ENCODE results near the gene PFKM. TPM values are rescaled to one million over a fixed set of nuclear protein-coding genes. Genes with fewer than 3 reads are reported as not detected.
"Not testable (repeated sequence)": the region's sequence is repeated elsewhere in the genome, so short reads cannot be mapped to it uniquely, and the experiment has no call there.

Gene PFKM
- total RNA-seq, 2 experiments from 2014 or later, result 16.8 TPM

DNA sequence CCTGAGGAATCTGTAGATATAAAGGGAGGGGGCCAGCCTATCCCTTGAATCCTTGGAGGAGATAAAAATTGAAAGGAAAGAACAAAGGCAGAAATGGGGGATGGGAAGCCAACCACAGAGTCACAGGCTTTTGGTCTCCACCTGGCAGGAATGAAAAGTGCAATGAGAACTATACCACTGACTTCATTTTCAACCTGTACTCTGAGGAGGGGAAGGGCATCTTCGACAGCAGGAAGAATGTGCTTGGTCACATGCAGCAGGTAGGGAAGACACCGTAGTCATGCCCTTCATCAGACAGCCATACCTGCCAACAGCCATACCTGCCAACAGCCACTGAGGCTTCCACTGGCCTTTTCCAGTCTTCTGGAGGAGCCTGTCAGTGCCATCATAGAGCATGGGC lies 24.7 kb downstream of the PFKM start:
- H3K4me1 Mint-ChIP-seq, result no peaks in the 10 kb centered on the region
- no peaks in the 10 kb centered on the region for H3K9me3 Mint-ChIP-seq
- ChIA-PET POLR2A (interaction anchor here (2.3 kb wide), 1 partner anchor 14 kb away, joined by 8 read pairs; the partner anchor contains the start of gene ASB8), CTCF (no interaction called here)
- H3K27me3 Mint-ChIP-seq, result no peaks in the 10 kb centered on the region
- H3K27ac Mint-ChIP-seq, result no peak overlapping the region
- peaks cover 33% of the 10 kb centered on the region for H3K36me3 Mint-ChIP-seq (ENCODE audit: low read depth)
- no peak for DNase-seq
- no peak overlapping the region for H3K4me3 Mint-ChIP-seq

DNA sequence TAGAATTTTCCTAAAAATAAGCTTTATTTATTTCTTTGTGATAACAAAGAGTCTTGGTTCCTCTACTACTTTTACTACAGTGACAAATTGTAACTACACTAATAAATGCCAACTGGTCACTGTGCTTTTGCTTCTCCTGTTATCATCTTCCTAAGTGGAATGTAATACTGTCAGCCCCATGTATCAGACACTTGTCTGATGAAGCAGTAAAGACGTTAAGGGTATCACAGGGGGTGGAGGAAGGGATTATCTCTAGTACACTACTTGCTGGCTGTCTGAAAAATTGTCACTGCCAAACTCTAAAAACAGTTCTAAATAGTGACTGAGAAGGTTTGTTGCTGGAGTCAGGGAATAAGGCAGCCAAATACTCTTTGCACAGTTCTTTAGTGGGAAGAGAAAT lies 26.8 kb downstream of the PFKM start:
- ChIA-PET POLR2A (interaction anchor here (1.2 kb wide), 2 partner anchors 11 to 27 kb away, joined by 3 to 5 read pairs; partner anchors contain the start of genes ASB8 and PFKM), CTCF (interaction anchor here (1.0 to 2.5 kb wide), 4 partner anchors 10 to 37 kb away, joined by 3 to 5 read pairs (median 3); partner anchors contain the start of gene ASB8)
- H3K36me3 Mint-ChIP-seq (ENCODE audit: low read depth), result peaks cover 51% of the 10 kb centered on the region
- DNase-seq, result no peak
- no peak overlapping the region for H3K4me3 Mint-ChIP-seq
- no peaks in the 10 kb centered on the region for H3K27me3 Mint-ChIP-seq
- H3K27ac Mint-ChIP-seq, result no peak overlapping the region
- H3K9me3 Mint-ChIP-seq, result no peaks in the 10 kb centered on the region
- H3K4me1 Mint-ChIP-seq, result peaks cover 5% of the 10 kb centered on the region

DNA sequence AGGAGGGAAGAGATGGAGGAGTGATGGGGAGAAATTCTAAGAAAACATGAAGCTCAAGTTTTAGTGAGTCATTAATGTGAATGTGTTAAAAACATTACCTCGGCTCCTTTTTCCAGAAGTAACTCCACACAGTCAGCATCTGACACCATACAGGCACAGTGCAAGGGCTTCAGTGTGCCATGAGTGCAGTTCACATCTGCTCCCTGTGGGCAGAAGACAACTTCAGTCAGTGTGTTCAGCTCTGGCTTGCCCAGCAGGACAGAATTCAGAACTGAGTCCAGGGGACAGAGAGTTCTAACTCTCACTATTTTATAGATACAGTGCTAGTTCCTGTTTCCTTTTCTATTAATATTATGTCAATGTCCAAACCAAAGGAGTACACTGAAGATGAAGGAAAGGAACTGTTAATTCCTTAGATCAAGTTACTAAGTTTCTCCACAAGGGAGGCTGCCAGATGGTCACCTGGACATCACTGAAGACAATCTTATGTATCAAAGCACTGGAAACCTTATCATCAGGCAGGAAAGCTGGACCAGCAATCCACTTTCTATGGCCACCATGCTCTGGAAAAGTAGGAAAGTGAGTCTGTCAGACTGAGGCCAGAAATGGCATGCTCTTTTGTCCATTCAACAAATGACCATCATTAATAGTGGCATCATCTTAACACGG lies 32.1 kb downstream of the PFKM start:
- no peak for DNase-seq
- ChIA-PET CTCF (interaction anchor here (0.6 kb wide), 1 partner anchor 380 kb away, joined by 3 read pairs; no protein-coding TSS in a partner anchor), POLR2A (interaction anchor here (0.7 to 1.6 kb wide), 3 partner anchors 45 to 48 kb away, joined by 3 to 7 read pairs (median 5); partner anchors contain the start of gene SENP1)
- no peak overlapping the region for H3K27ac Mint-ChIP-seq
- peaks cover 35% of the 10 kb centered on the region for H3K4me1 Mint-ChIP-seq
- H3K36me3 Mint-ChIP-seq (ENCODE audit: low read depth), result peaks cover 52% of the 10 kb centered on the region
- no peak overlapping the region for H3K4me3 Mint-ChIP-seq
- H3K9me3 Mint-ChIP-seq, result no peaks in the 10 kb centered on the region
- H3K27me3 Mint-ChIP-seq, result no peaks in the 10 kb centered on the region

DNA sequence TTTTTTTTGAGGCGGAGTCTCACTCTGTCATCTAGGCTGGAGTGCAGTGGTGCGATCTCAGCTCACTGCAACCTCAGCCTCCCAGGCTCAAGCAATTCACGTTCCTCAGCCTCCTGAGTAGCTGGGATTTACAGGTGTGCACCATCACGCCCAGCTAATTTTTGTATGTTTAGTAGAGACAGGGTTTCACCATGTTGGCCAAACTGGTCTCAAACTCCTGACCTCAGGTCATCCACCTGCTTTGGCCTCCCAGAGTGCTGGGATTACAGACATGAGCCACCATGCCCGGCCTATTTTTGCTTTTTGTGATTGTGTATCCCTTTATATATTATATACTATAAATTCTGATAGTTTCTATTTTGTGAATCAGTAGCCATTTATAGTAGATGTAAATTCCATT lies 36.6 kb downstream of the PFKM start:
- H3K9me3 Mint-ChIP-seq, H3K27ac Mint-ChIP-seq, H3K27me3 Mint-ChIP-seq, DNase-seq: not testable (repeated sequence)
- CTCF ChIA-PET, result interaction anchor here (0.6 to 3.9 kb wide), 3 partner anchors 10 to 456 kb away, joined by 3 to 21 read pairs (median 3); no protein-coding TSS in a partner anchor
- Mint-ChIP-seq H3K4me3 (peak overlapping the region; percentile 96), H3K4me1 (peaks cover 50% of the 10 kb centered on the region), H3K36me3 (ENCODE audit: low read depth) (peaks cover 29% of the 10 kb centered on the region)
- POLR2A ChIA-PET, result interaction anchor here (2.9 kb wide), 1 partner anchor 43 kb away, joined by 35 read pairs; no protein-coding TSS in a partner anchor

DNA sequence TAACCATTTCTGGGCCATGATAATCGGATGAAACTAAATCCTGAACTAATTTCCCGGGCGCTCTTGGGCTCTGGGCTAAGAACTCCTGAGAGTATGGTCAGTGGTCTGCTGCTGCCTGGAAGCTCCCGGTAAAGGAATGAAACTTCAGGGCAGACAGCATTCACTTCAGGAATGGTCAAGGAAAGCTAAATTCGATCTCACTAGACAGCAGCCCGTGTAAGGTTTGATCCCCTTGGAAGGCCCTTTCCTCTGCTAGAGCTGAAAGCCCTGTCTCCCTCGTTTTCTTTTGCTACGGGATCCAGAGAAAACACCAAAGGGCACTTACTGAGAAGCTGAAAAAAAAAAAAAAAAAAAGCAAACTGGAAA lies 37.5 kb downstream of the PFKM start:
- Mint-ChIP-seq H3K27ac (peak overlapping the region; percentile 94), H3K36me3 (ENCODE audit: low read depth) (peaks cover 25% of the 10 kb centered on the region), H3K4me3 (peak overlapping the region; percentile 96), H3K4me1 (peaks cover 44% of the 10 kb centered on the region), H3K27me3 (no peaks in the 10 kb centered on the region), H3K9me3 (no peaks in the 10 kb centered on the region)
- POLR2A ChIA-PET, result interaction anchor here (0.7 to 3.4 kb wide), 7 partner anchors 8 to 323 kb away, joined by 3 to 54 read pairs (median 8); partner anchors contain the start of genes CCDC184 and SENP1
- no peak for DNase-seq
- CTCF ChIA-PET, result interaction anchor here (0.6 to 3.9 kb wide), 15 partner anchors 9 to 456 kb away, joined by 3 to 21 read pairs (median 4); partner anchors contain the start of genes CCDC184 and TMEM106C

DNA sequence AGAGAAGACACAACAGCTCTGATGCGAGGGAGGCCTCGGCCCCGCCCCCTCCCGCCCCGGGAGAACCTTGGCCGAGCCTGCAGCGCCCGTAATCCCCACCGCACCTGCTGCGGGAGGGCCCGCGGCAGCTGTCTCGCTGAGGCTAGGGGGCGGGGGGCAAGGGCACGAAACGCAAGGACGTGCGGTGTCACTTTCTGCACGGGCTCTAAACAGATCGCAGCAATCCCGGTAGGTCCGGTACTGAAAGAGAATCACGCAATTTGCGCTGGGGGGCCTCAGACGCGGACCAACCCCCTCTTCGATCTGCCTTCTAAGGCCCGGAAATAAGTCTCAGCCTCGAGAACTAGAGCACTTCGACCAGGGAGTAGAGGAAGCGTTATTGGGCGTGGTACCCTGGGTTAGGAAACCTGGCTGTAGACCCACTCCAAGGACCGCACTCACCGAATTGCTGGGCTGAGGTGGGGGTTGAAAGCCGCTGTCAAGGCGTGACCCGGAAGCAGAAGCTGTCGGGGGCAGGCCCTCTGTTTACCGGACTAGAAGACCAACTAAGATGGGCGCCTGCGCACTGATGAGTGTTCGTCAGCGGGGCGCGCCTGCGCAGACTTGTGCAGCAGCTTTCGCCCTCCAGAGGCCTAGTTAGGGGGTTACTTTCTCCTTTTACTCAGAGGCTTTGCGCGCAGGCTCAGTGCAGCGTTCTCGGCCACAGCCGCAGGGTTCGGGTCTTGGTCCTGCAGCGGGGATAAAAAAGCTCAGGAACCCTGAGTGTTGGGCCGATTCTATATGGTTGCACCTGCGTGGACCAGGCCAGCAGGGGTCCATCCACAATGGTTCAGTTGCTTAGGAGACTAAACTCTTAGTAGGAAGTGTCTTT lies 38.1 kb downstream of the PFKM start, which contains the start of gene ASB8:
ASB8 (minus strand) TSS at position 498 of the 871 bp plus-strand sequence. CDS start 4,019 bp downstream, outside the sequence.
- POLR2A ChIA-PET, result interaction anchor here (0.6 to 3.4 kb wide), 24 partner anchors 9 to 380 kb away, joined by 3 to 54 read pairs (median 3); partner anchors contain the start of genes CCDC184, HDAC7, PFKM and SENP1
- H3K4me3 Mint-ChIP-seq, result peak within 1 kb of the TSS; percentile 96
- DNase-seq, result peak; percentile 100
- peaks cover 37% of the 10 kb centered on the region for H3K4me1 Mint-ChIP-seq
- H3K27ac Mint-ChIP-seq, result peak within 1 kb of the TSS; percentile 94
- CTCF ChIA-PET, result interaction anchor here (0.7 to 3.9 kb wide), 24 partner anchors 9 to 461 kb away, joined by 3 to 21 read pairs (median 4); partner anchors contain the start of genes CCDC184, SENP1 and TMEM106C
- H3K27me3 Mint-ChIP-seq, result no peaks in the 10 kb centered on the region
- H3K36me3 Mint-ChIP-seq (ENCODE audit: low read depth), result peaks cover 18% of the 10 kb centered on the region
- no peaks in the 10 kb centered on the region for H3K9me3 Mint-ChIP-seq

DNA sequence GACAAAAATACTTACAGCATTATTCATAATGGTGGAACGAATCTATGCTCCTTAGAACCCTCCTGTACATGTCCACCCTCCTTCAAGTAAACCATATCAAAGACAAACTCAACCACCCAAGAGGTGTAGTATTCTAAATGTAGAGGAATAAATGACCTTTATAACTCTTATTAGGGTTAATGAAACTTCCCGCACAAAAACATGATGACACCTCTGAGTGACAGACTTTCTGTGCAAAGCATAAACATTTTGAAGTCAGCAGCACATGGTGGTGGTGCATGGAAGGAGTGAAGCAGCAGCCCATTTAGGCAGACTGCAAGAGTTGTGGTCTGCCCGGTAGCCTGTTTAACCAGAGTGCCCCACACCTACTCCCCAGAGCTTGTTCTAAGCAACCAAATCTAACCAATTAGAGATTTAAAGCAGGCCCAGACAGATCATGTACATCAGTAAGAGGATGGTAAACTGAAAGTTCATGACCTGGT lies 38.8 kb downstream of the PFKM start:
- CTCF ChIA-PET, result interaction anchor here (0.7 to 3.9 kb wide), 20 partner anchors 8 to 460 kb away, joined by 3 to 21 read pairs (median 5); partner anchors contain the start of genes CCDC184, SENP1 and TMEM106C
- peak overlapping the region; percentile 94 for H3K27ac Mint-ChIP-seq
- H3K4me3 Mint-ChIP-seq, result peak overlapping the region; percentile 96
- DNase-seq, result peak; percentile 24
- peaks cover 13% of the 10 kb centered on the region for H3K36me3 Mint-ChIP-seq (ENCODE audit: low read depth)
- H3K9me3 Mint-ChIP-seq, result no peaks in the 10 kb centered on the region
- no peaks in the 10 kb centered on the region for H3K27me3 Mint-ChIP-seq
- POLR2A ChIA-PET, result interaction anchor here (0.6 to 3.4 kb wide), 24 partner anchors 9 to 381 kb away, joined by 3 to 54 read pairs (median 3); partner anchors contain the start of genes CCDC184, HDAC7, PFKM and SENP1
- peaks cover 32% of the 10 kb centered on the region for H3K4me1 Mint-ChIP-seq

DNA sequence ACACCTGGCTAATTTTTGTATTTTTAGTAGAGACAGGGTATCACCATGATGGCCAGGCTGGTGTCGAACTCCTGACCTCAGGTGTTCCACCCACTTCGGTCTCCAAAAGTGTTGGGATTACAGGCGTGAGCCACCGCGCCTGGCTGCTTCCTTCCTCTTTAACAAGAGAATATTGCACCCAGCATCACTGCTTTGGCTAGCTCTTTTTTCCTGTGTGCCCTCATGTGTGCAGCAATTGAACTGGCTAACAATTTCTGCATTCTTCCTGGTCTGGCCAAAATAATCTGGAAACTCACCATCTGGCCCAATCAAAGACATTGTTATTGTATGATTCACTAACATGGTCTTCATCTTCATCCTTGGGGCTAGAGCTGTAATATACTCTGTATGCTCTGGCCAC lies 40.9 kb downstream of the PFKM start:
- DNase-seq, result no peak
- POLR2A ChIA-PET, result interaction anchor here (1.8 kb wide), 1 partner anchor 55 kb away, joined by 5 read pairs; the partner anchor contains the start of gene SENP1
- Mint-ChIP-seq H3K9me3 (no peaks in the 10 kb centered on the region), H3K27me3 (peaks cover 2% of the 10 kb centered on the region), H3K36me3 (ENCODE audit: low read depth) (peaks cover 6% of the 10 kb centered on the region), H3K4me1 (peaks cover 21% of the 10 kb centered on the region), H3K4me3 (no peak overlapping the region), H3K27ac (no peak overlapping the region)
- CTCF ChIA-PET, result interaction anchor here (1.6 to 1.8 kb wide), 2 partner anchors 23 to 29 kb away, joined by 3 to 6 read pairs; partner anchors contain the start of gene CCDC184

DNA sequence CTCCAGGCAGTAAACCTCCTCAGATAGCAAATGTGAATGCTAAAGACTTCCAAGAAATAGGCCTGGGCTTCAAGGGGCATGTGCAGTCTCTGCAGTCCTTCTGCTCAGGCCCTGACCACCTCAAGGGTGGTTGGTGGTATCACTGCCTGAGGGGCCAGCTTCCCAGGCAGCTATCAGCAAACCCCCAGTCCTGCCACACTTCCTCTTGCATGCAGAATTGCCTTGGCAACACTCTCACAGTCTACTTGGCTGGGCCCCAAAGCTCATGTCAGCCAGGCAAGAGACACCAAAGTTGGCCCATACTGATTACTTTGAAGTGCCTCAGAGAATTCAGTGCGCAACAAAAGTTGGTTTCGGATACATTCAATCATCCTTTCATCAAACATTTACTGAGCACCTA lies 41.6 kb downstream of the PFKM start:
- H3K4me3 Mint-ChIP-seq, result no peak overlapping the region
- POLR2A ChIA-PET, result interaction anchor here (1.8 kb wide), 1 partner anchor 55 kb away, joined by 5 read pairs; the partner anchor contains the start of gene SENP1
- H3K36me3 Mint-ChIP-seq (ENCODE audit: low read depth), result peaks cover 6% of the 10 kb centered on the region
- peaks cover 5% of the 10 kb centered on the region for H3K27me3 Mint-ChIP-seq
- no peak for DNase-seq
- CTCF ChIA-PET, result interaction anchor here (1.6 to 1.8 kb wide), 2 partner anchors 22 to 28 kb away, joined by 3 to 6 read pairs; partner anchors contain the start of gene CCDC184
- no peaks in the 10 kb centered on the region for H3K9me3 Mint-ChIP-seq
- H3K4me1 Mint-ChIP-seq, result peaks cover 21% of the 10 kb centered on the region
- H3K27ac Mint-ChIP-seq, result no peak overlapping the region

DNA sequence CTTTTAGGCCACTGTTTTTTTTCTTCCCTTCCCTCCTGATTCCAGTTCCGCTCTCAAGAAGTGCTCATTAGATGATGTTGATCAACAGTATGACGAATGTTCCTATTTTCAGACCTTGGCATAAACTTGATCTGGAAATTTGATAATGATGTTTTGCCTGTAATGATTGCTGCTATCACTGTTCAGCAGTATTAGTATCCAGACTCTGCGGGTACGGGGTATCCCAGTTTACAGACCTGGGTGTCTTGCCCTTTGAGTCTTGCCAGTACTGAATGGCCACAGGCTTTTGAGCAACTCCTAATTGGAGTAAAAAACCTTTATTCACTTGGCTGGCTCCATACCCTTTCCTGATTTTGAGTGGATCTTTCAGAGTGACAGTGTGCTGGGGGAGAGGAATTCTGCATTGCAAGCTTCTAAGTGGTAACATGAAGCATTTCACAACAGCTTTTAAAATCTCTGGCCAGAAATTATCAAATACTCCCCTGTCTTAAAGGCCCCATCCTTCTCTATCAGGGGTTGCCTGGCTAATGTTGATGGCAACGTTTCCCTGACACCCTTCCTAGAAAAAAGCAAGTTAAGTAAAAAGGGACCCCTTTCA lies 44.1 kb downstream of the PFKM start:
- H3K36me3 Mint-ChIP-seq (ENCODE audit: low read depth), result no peaks in the 10 kb centered on the region
- CTCF ChIA-PET, result interaction anchor here (1.3 kb wide), 1 partner anchor 422 kb away, joined by 3 read pairs; no protein-coding TSS in a partner anchor
- H3K9me3 Mint-ChIP-seq, result no peaks in the 10 kb centered on the region
- H3K27ac Mint-ChIP-seq, result no peak overlapping the region
- no peak overlapping the region for H3K4me3 Mint-ChIP-seq
- peaks cover 4% of the 10 kb centered on the region for H3K4me1 Mint-ChIP-seq
- DNase-seq, result no peak
- POLR2A ChIA-PET, result no interaction called here
- H3K27me3 Mint-ChIP-seq, result peaks cover 12% of the 10 kb centered on the region

DNA sequence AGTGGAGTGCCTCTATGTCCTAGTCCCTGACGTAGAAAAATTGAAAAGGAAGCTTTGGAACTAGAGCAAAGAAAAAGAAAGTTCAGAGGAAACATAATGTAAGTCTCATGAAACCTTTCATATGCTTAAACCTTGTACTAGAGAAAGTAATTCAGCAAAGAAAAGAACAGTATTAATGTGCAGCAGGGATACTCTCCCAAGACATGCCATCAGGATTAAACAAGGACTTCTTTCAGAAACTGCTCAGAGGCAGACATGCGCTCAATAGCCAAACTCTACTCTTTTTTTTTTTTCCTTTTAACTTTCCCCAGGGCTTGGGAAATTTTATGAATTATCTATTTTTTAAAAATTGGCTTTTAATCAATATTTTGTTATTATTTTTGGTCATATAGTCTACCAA lies 45.3 kb downstream of the PFKM start:
- CTCF ChIA-PET, result interaction anchor here (0.8 to 2.0 kb wide), 6 partner anchors 9 to 453 kb away, joined by 3 to 7 read pairs (median 4); partner anchors contain the start of gene CCDC184
- no peak overlapping the region for H3K4me3 Mint-ChIP-seq
- no peaks in the 10 kb centered on the region for H3K36me3 Mint-ChIP-seq (ENCODE audit: low read depth)
- DNase-seq, result no peak
- H3K27me3 Mint-ChIP-seq, result peaks cover 12% of the 10 kb centered on the region
- POLR2A ChIA-PET, result no interaction called here
- no peaks in the 10 kb centered on the region for H3K4me1 Mint-ChIP-seq
- no peak overlapping the region for H3K27ac Mint-ChIP-seq
- H3K9me3 Mint-ChIP-seq, result no peaks in the 10 kb centered on the region
